DND-41 (cell line): Measurements from ENCODE around the gene GNB1L.

Experiments used
- CTCF ChIP-seq: IDR thresholded peaks from 2 replicates; pipeline ENCODE4 v1.5.1; 2012; ENCODE audit warnings: borderline replicate concordance, low read length, moderate library complexity, mild to moderate bottlenecking; ENCODE audit not compliant: poor library complexity, severe bottlenecking; ENCODE audit errors: extremely low read depth
- EZH2 ChIP-seq: IDR thresholded peaks from 3 replicates; pipeline ENCODE4 v1.6.1; 2012; ENCODE audit warnings: borderline replicate concordance, low read depth, mild to moderate bottlenecking, moderate library complexity, low read length, inconsistent platforms; ENCODE audit not compliant: severe bottlenecking

GRCh38 chr22:19828035-19828401 is 26.7 kb downstream of the GNB1L start:
- TF ChIP-seq CTCF, result no peak
- no peak for TF ChIP-seq EZH2
